H9 (cell line): Measurements from ENCODE around the gene POFUT1. TPM values are rescaled to one million over a fixed set of nuclear protein-coding genes. Genes with fewer than 3 reads are reported as not detected.

Source experiments
- DNase-seq: peaks from one replicate; pipeline ENCODE4 v3.0.0-alpha.2; 2017
- H2AFZ ChIP-seq: one replicate; pipeline ENCODE4 v1.6.1; 2013; ENCODE audit warnings: mild to moderate bottlenecking, low read length, control low read depth, moderate library complexity
- H2AK5ac ChIP-seq: 2 replicates; pipeline ENCODE4 v1.6.1; 2013; ENCODE audit warnings: low read length, control low read depth, mixed read lengths; ENCODE audit not compliant: insufficient read length
- H2BK120ac ChIP-seq: one replicate; pipeline ENCODE4 v1.6.1; 2013; ENCODE audit warnings: low read depth, mild to moderate bottlenecking, low read length, control low read depth, inconsistent platforms; ENCODE audit not compliant: poor library complexity, severe bottlenecking
- H2BK12ac ChIP-seq: 2 replicates; pipeline ENCODE4 v1.6.1; 2013; ENCODE audit warnings: low read length, control low read depth, mixed read lengths, low read depth; ENCODE audit not compliant: insufficient read length
- H2BK15ac ChIP-seq: 2 replicates; pipeline ENCODE4 v1.6.1; 2013; ENCODE audit warnings: low read depth, low read length, control low read depth
- H2BK20ac ChIP-seq: one replicate; pipeline ENCODE4 v1.6.1; 2013; ENCODE audit warnings: low read depth, mild to moderate bottlenecking, low read length, control low read depth, inconsistent platforms; ENCODE audit not compliant: poor library complexity, severe bottlenecking
- H2BK5ac ChIP-seq: 2 replicates; pipeline ENCODE4 v1.6.1; 2013; ENCODE audit warnings: low read length, control low read depth, mixed read lengths; ENCODE audit not compliant: insufficient read length
- H3K14ac ChIP-seq: 2 replicates; pipeline ENCODE4 v1.6.1; 2013; ENCODE audit warnings: low read length, control low read depth; ENCODE audit not compliant: insufficient read depth
- H3K18ac ChIP-seq: 2 replicates; pipeline ENCODE4 v1.6.1; 2013; ENCODE audit warnings: low read depth, mild to moderate bottlenecking, mixed read lengths, low read length, control low read depth; ENCODE audit not compliant: insufficient read length
- H3K23ac ChIP-seq: 2 replicates; pipeline ENCODE4 v1.6.1; 2013; ENCODE audit warnings: low read length, control low read depth, mixed read lengths, low read depth; ENCODE audit not compliant: insufficient read length
- H3K23me2 ChIP-seq: 2 replicates; pipeline ENCODE4 v1.6.1; 2013; ENCODE audit warnings: low read depth, mild to moderate bottlenecking, mixed read lengths, low read length, control low read depth; ENCODE audit not compliant: insufficient read length, poor library complexity, severe bottlenecking
- H3K27ac ChIP-seq: 2 replicates; pipeline ENCODE4 v1.5.1; 2013; ENCODE audit warnings: low read length, control low read depth, mixed read lengths, low read depth; ENCODE audit not compliant: insufficient read length
- H3K27me3 ChIP-seq: 2 replicates; pipeline ENCODE4 v1.6.1; 2013; ENCODE audit warnings: low read length, control low read depth, inconsistent platforms; ENCODE audit not compliant: insufficient read depth
- H3K4ac ChIP-seq: 2 replicates; pipeline ENCODE4 v1.6.1; 2013; ENCODE audit warnings: low read depth, mild to moderate bottlenecking, control low read depth, inconsistent platforms, low read length, moderate library complexity
- H3K4me1 ChIP-seq: 2 replicates; pipeline ENCODE4 v1.6.1; 2013; ENCODE audit warnings: low read length, control low read depth, inconsistent platforms; ENCODE audit not compliant: insufficient read depth
- H3K4me2 ChIP-seq: 2 replicates; pipeline ENCODE4 v1.6.1; 2013; ENCODE audit warnings: low read length, control low read depth, mixed read lengths; ENCODE audit not compliant: insufficient read length, insufficient read depth
- H3K56ac ChIP-seq: 2 replicates; pipeline ENCODE4 v1.6.1; 2013; ENCODE audit warnings: low read depth, mild to moderate bottlenecking, mixed read lengths, low read length, control low read depth; ENCODE audit not compliant: insufficient read length
- H3K79me1 ChIP-seq: 2 replicates; pipeline ENCODE4 v1.6.1; 2013; ENCODE audit warnings: low read depth, mild to moderate bottlenecking, moderate library complexity, low read length, control low read depth, inconsistent platforms; ENCODE audit not compliant: insufficient read depth, poor library complexity, severe bottlenecking
- H3K79me2 ChIP-seq: 2 replicates; pipeline ENCODE4 v1.6.1; 2013; ENCODE audit warnings: low read length, control low read depth, inconsistent platforms; ENCODE audit not compliant: insufficient read depth
- H3K9ac ChIP-seq: 2 replicates; pipeline ENCODE4 v1.6.1; 2013; ENCODE audit warnings: low read length, control low read depth, mixed read lengths; ENCODE audit not compliant: insufficient read length; ENCODE audit errors: extremely low read depth
- H3K9me3 ChIP-seq: one replicate; pipeline ENCODE4 v1.6.1; 2013; ENCODE audit warnings: low read depth, low read length, inconsistent platforms; ENCODE audit not compliant: control insufficient read depth
- H3T11ph ChIP-seq: one replicate; pipeline ENCODE4 v1.6.1; 2013; ENCODE audit warnings: mild to moderate bottlenecking, low read length, control low read depth, inconsistent platforms
- H4K20me1 ChIP-seq: one replicate; pipeline ENCODE4 v1.6.1; 2013; ENCODE audit not compliant: control insufficient read depth, insufficient read length, insufficient read depth
- H4K5ac ChIP-seq: 2 replicates; pipeline ENCODE4 v1.6.1; 2013; ENCODE audit warnings: low read depth, mild to moderate bottlenecking, mixed read lengths, low read length, control low read depth; ENCODE audit not compliant: insufficient read length
- H4K8ac ChIP-seq: replicated peaks from 2 replicates; pipeline ENCODE4 v1.6.1; 2013; ENCODE audit warnings: low read length, control low read depth, mixed read lengths, low read depth; ENCODE audit not compliant: insufficient read length
- H4K91ac ChIP-seq: 2 replicates; pipeline ENCODE4 v1.6.1; 2013; ENCODE audit warnings: low read depth, mild to moderate bottlenecking, moderate library complexity, mixed read lengths, low read length, control low read depth; ENCODE audit not compliant: insufficient read length
- H3K27ac Mint-ChIP-seq, 3 experiments: 2 replicates in 2 of 3; 3 replicates in 1 of 3; pipeline ENCODE4 v1.8.0; 2020 to 2021; ENCODE audit warnings: mixed read lengths in 3 of 3, mild to moderate bottlenecking in 1 of 3, moderate library complexity in 1 of 3
- H3K27me3 Mint-ChIP-seq: 2 replicates; pipeline ENCODE4 v1.8.0; 2021; ENCODE audit warnings: low read depth, mild to moderate bottlenecking, moderate library complexity, mixed read lengths
- H3K36me3 Mint-ChIP-seq, 3 experiments: 2 replicates in 2 of 3; 3 replicates in 1 of 3; pipeline ENCODE4 v1.8.0; 2020 to 2021; ENCODE audit warnings: low read depth in 3 of 3, mixed read lengths in 3 of 3; ENCODE audit not compliant: insufficient read depth in 1 of 3
- H3K4me1 Mint-ChIP-seq, 2 experiments: 2 replicates each; pipeline ENCODE4 v1.8.0; 2020; ENCODE audit warnings: mixed read lengths in 2 of 2
- H3K4me3 Mint-ChIP-seq, 2 experiments: 2 replicates in 1 of 2; 3 replicates in 1 of 2; pipeline ENCODE4 v1.8.0; 2020 to 2021; ENCODE audit warnings: mild to moderate bottlenecking in 2 of 2, mixed read lengths in 2 of 2, moderate library complexity in 1 of 2
- H3K9me3 Mint-ChIP-seq, 2 experiments: 2 replicates in 1 of 2; 3 replicates in 1 of 2; pipeline ENCODE4 v1.8.0; 2020; ENCODE audit warnings: mild to moderate bottlenecking in 2 of 2, mixed read lengths in 2 of 2, moderate library complexity in 1 of 2
- CTCF ChIP-seq: fragments of 200-600 bp; sonication (generic); conservative IDR thresholded peaks from 3 replicates; pipeline ENCODE4 v1.8.0; 2021; ENCODE audit warnings: antibody characterized with exemption, mild to moderate bottlenecking
- WGBS: extraction: QIAGEN DNeasy Blood & Tissue Kit; methylation state at CpG from one replicate; pipeline ENCODE4 v1.1.7; 2013; ENCODE audit warnings: missing lambda C conversion rate, low lambda C conversion rate, mixed read lengths; ENCODE audit not compliant: insufficient read length; ENCODE audit errors: extremely low coverage; 5-methylcytosine and 5-hydroxymethylcytosine counted together
- total RNA-seq: library from RNA; stranded (reverse); gene quantifications from 2 replicates; pipeline ENCODE4 v1.2.1, GENCODE V29; 2021

POFUT1 gene
- total RNA-seq, 1 experiment from 2014 or later, result 41.2 TPM

- H3K79me2 ChIP-seq, result no peaks in the 10 kb centered on the region
- no peak overlapping the region for H3K14ac ChIP-seq
- H3K4me2 ChIP-seq, result no peak overlapping the region
- no CpG with 5 or more reads among the region's 4 CpGs for WGBS
- no peak overlapping the region for H2AFZ ChIP-seq
- Mint-ChIP-seq H3K27ac (no peak overlapping the region), H3K4me3 (no peak overlapping the region), H3K36me3 (peaks cover 0 to 9% (median 3%) of the 10 kb centered on the region in 3 experiments; a peak in 5 of 7 replicates), H3K9me3 (no peaks in the 10 kb centered on the region), H3K27me3 (no peaks in the 10 kb centered on the region; the same call in 1 of the 2 replicates), H3K4me1 (peaks cover 3 to 6% of the 10 kb centered on the region in 2 experiments)
- no peak overlapping the region for H2BK15ac ChIP-seq
- H3K27ac ChIP-seq, result no peak overlapping the region
- H3T11ph ChIP-seq, result no peak overlapping the region
- DNase-seq, result no peak
- no peak overlapping the region for H3K23ac ChIP-seq
- no peaks in the 10 kb centered on the region for H3K23me2 ChIP-seq
- no peak overlapping the region for H2BK5ac ChIP-seq
- no peak overlapping the region for H2AK5ac ChIP-seq
- H4K20me1 ChIP-seq, result no peaks in the 10 kb centered on the region
- H3K9ac ChIP-seq, result no peak overlapping the region
- H2BK12ac ChIP-seq, result no peak overlapping the region
- no peak overlapping the region for H4K8ac ChIP-seq
- no peak overlapping the region for H3K4ac ChIP-seq
- no peak overlapping the region for H3K56ac ChIP-seq
- H2BK20ac ChIP-seq, result no peak overlapping the region
- no peaks in the 10 kb centered on the region for H3K4me1 ChIP-seq
- H3K18ac ChIP-seq, result no peak overlapping the region
- H3K9me3 ChIP-seq, result no peaks in the 10 kb centered on the region
- no peak overlapping the region for H2BK120ac ChIP-seq
- no peak overlapping the region for H4K91ac ChIP-seq
- H3K27me3 ChIP-seq, result no peaks in the 10 kb centered on the region
- no peak overlapping the region for H4K5ac ChIP-seq
- no peak for TF ChIP-seq CTCF
- H3K79me1 ChIP-seq, result no peaks in the 10 kb centered on the region
These were observed 23.6 kb upstream of the POFUT1 start for GRCh38 chr20:32183947-32184635.
